HG03039 (cell line): ENCODE measurements around the gene WBP2.
"Not testable (repeated sequence)": the region's sequence is repeated elsewhere in the genome, so short reads cannot be mapped to it uniquely, and the experiment has no call there.

Experiments
- ATAC-seq: cut with Tn5 transposase; IDR thresholded peaks from one replicate; pipeline ENCODE4 v1.9.1; 2021; ENCODE audit warnings: mild to moderate bottlenecking, moderate library complexity; ENCODE audit not compliant: unreplicated experiment

The WBP2 gene

DNA sequence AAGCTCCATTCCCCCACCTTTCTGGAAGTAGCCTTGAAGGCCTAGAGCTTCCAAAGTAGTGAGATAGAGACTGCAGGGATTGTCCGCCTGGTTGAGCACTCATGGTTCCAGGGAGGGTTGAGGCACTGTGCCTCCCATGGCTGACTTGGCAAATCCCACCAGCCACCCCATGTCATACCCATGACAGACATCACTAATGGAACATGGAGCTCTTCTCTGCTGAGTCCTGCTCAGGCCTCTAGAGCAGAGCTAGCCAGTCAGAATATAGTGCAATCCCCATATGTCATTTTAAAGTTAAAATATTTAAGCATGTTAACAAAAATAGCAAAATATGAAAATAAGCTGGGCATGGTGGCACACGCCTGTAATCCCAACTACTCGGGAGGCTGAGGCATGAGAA, 39.7 kb downstream of the WBP2 start:
- no peak for ATAC-seq

DNA sequence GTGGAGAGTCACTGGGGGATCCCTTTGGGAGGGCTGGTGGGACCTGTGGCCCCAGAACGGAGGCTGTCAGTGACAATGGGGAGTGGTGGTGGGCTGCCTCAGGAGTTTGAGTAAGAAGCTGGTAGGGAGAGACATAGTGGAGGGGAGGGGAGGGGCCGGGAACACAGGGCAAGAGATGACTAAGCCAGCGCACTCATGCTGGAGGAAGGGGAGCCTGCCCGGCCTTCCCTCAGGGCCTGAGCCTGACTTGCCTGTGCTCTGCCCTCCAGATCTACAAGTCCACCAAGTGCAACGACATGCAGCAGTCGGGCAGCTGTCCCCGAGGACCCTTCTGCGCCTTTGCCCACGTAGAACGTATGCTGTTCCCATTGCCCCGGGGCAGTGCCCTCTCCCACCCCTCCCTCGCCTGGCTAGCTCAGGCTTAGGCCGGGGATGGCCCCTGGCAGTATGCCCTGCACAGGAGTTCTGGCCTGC, 40.2 kb downstream of the WBP2 start:
- no peak for ATAC-seq

DNA sequence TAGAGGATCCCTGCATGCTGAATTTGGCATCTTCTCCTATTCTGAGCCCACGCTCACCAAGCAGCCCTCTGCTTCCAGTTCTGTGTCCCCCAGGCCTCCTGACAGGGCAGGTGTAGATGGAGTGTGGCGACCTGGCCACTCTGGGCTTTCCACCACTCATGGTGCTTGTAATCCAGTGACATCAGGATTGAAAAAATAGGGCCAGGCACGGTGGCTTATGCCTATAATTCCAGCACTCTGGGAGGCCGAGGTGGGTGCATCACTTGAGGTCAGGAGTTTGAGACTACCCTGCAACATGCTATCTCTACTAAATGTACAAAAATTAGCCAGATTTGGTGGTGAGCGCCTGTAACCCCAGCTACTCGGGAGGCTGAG, 41.1 kb downstream of the WBP2 start:
- no peak for ATAC-seq

DNA sequence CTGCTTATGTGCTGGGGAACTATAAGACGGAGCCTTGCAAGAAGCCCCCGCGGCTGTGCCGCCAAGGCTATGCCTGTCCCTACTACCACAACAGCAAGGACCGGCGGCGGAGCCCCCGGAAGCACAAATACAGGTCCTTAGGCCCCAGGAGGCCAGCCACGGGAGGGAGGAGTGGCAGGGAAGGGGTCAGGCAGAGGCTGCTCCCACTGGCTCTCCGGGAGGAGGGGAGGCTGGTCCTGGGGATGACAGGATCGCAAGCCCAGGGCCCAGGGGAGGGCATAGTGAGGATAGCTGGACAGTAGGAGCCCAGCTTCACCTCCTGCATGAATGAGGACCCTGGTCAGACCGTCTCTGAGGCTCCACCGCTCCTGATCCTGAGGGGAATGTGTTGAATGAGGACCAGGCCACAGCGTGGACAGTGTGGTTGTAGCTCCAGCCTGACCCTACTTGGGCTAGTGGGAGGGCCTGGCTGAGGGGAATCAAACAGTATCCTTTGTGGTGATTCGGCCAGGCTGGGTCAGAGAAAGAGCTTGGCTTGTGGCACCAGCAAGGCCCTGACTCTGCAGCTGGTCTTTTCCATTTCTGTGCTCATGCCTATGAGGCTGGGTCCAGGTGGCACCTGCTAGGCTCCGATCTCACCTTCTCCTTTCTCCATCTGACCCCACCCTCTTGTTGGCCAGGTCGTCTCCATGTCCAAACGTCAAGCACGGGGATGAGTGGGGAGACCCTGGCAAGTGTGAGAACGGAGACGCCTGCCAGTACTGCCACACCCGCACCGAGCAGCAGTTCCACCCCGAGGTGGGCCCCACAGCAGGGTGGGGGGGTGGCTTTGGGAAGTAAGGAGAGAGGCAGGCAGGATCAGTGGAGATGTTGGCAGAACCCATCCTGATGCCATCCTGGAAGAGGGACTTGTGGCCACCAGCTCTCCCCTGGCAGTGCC, 41.8 kb downstream of the WBP2 start:
- ATAC-seq, result no peak

DNA sequence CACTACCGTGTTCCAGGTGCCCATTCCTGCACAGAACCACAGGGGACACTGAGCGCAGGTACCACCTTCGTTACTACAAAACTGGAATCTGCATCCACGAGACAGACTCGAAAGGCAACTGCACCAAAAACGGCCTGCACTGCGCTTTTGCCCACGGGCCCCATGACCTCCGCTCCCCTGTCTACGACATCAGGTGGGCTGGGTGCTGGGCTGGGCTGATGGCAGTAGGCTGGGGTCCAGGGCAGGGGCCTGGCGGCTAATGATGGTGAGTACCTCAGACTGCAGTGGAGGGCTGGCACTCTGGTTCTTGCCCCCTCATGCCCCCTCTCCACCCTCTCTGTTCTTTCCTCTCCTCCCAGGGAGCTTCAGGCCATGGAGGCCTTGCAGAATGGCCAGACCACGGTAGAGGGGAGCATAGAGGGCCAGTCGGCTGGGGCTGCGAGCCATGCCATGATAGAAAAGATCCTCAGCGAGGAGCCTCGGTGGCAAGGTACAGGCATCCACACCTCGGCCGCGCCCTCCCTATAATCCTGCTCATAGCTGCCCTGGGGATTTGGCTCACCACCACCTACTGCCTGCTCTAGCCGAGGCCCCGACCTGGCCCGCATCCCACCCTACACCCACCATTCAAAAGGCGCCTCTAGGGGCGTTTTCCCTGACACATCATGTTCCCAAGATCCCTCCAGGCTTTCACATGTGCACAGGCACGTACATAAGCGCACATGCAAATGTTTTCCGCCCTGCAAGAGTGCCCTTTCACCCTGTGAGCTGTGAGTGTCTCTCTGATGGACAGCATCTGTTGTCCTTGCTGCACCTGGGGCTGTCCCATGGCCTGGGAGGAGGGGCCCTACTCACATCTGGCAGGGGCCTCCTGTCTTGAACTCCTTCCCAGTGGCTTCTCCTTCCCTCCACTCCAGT, 42.8 kb downstream of the WBP2 start:
- no peak for ATAC-seq

DNA sequence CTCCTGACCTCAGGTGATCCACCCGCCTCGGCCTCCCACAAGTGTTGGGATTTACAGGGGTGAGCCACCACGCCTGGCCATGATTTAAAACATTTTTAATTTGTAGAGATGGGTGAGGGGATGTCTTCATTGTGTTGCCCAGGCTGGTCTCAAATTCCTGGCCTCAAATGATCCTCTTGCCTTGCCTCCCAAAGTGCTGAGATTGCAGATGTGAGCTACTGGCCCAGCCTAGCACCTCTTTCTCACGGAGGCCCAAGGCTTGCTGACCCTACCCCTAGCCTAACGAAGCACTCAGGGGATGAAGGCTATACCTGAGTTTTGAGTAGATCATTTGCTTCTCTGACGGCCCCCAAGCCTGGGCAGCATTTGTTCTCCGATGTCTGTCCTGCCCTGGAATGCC, 44.0 kb downstream of the WBP2 start:
- ATAC-seq, result no peak

DNA sequence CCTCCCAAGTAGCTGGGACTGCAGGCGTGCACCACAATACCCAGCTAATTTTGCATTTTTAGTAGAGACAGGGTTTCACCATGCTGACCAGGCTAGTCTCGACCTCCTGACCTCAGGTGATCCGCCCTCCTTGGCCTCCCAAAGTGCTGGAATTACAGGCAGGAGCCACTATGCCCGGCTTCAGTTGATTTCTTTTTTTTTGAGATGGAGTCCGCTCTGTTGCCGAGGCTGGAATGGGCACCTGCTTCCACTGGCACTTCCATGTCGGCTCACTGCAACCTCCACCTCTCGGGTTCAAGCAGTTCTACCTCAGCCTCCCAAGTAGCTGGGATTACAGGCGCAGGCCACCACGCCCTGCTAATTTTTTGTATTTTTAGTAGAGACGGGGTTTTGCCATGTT, 44.4 kb downstream of the WBP2 start:
- not testable (repeated sequence) for ATAC-seq

DNA sequence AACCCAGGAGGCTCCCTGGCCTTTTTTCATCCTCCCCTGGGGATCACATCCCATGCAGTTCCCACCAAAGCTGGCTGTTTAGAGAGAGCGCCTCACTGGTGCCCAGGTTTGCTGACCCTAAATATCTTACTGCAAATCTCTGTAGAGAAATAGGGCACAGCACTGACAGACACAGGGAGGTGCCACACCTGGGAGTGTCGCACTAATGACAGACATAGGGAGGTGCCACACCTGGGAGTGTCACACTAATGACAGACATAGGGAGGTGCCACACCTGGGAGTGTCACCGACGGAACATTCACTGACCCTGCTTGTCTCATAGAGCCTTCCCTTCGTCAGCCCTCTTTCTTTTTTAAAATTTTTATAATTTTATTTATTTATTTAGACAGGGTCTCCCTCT, 44.9 kb downstream of the WBP2 start:
- no peak for ATAC-seq

DNA sequence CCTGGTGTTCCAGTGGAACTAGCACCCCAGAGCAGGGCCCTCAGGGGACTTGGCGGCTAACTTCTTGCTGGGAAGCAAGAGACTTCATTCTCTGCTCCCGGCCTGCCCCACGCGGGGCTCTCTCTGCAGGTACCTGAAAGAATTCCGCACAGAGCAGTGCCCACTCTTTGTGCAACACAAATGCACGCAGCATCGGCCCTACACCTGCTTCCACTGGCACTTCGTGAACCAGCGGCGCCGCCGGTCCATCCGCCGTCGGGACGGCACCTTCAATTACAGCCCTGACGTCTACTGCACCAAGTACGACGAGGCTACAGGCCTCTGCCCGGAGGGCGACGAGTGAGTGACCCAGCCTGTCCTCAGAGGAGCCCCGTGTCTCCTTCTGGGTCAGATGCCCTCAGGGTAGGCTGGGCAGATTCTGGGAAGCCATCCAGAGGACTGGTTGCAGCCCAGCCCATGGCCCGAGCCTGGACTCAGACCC, 45.5 kb downstream of the WBP2 start:
- ATAC-seq, result no peak

DNA sequence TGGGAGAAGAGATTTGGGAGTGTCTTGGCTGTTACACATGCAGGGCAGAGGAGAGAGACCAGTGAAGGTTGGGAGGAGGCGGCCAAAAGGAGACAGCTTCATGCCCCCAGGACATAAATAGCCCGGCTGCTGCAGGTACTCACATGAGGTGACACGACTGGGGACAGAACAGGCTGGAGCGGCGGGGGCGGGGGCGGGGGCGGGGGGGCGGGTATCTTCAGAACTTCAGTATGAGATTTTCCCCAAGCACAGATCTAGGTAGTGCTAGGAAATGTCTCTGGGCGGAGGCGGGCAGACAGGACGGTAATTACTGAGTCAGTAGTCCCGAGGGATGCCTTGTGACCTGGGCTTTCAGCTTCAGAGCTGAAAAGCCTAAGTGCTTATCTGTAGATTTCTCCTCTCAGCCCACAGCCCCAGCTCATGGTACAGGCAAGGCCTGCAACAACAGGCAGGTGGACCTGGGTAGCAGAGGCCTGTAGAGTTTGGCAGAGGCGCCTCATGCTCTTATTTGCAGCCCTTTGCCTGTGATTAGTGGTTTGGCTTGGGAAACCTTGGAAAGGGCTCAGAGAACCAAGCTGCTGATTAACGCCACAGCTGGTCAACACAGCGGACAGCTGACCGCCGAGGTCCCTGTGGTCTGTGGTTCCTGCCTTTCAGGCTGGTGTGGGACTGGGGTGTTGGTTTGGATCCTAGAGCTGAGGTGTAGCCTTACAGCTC, 46.1 kb downstream of the WBP2 start:
- ATAC-seq, result no peak

DNA sequence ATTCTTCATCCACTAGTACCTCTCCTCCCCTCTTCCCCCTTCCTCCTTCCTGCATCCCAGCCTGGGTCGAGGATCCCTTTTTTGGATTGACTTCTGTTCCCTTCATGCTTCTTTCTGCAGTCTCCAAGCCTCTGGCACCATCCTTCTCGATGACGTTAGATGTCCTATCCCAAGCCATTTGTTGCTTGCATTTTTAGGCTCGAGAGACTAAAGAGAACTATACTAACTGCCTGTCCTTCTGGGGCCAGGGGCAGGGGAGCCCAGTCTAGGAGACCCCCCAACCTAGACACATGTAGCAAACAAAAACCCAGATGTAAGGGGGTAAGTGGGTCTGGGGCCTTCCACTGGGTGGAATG, 46.6 kb downstream of the WBP2 start:
- ATAC-seq, result no peak

DNA sequence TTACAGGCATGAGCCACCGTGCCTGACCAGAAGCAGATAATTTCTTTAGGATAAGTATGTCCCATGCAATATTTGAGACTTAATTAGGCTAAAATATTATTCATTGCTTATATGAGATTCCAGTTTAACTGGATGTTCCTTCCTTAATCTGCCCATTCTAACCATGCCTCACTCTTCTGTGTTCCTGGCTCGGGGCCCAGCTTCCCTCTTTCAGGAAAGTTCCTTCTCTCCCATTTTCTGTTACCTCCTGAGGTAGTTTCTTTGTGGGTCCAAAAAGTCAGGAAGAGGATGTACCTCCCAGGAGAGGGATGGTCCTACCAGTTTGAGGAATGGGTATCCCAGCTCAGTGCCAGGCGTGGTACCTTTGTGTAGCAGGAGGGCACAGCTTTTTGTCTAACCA, 47.3 kb downstream of the WBP2 start:
- no peak for ATAC-seq

DNA sequence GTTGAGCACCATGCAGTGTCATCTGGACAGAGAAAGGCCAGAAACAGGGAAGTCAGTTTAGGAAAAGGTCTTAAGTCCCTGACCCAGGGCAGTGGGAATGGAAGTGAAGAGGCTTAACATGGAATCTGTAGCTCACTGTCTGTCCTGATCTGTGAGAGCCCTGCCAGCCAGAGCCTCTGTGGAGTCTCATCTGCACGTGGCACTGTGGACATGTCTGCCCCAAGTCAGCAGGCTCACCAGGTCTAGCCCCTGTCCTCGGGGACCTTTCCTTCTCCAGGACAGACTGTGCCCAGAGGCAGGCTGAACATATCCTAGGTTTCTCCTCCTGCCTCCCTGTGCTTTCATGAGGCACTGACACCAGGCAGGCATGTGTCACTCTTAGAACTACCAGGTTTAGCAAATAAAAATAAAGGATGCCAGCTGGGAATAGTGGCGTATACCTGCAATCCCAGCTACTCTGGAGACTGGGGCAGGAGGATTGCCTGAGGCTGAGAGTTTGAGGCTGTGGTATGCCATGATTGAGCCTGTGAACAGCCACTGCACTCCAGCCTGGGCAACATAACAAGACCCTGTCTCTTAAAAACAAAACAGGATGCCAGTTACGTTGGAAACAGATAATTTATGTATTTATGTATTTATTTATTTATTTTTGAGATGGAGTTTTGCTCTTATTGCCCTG, 48.2 kb downstream of the WBP2 start:
- ATAC-seq, result no peak

DNA sequence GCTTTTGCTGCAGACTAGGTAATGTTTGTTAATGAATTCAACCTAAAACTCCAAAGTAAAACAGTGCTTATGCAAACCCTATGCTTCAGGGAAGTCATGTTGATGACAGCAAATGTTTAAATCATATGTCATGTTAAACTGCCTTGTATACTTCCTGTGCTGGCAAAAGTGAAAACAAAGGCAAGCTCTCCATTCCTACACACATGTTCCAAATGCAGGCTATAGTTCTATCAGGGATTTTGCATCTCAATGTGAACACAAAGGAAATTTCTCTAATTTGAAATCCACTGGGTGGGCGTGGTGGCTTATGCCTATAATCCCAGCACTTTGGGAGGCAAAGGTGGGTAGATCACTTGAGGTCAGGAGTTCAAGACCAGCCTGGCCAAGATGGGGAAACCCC, 51.3 kb downstream of the WBP2 start:
- no peak for ATAC-seq

DNA sequence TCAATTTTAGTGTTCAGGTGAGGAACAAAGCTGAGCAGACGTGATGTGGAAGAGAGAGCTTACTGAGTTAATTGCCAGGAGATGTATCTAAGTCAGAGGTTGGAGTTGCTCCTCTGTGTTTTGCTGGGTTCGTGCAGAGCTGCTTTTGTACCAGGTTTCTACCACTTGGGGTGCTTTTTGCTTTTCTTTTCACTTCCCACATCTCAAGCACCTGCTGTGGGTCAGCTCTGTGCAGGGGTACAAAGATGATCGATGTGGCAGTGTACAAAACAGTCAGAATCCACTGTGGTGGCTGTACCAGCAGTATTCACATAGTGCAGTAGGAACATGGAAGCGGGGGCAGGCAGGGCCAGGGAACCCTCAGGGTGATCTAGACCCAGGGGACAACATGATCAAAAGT, 55.7 kb downstream of the WBP2 start:
- no peak for ATAC-seq

DNA sequence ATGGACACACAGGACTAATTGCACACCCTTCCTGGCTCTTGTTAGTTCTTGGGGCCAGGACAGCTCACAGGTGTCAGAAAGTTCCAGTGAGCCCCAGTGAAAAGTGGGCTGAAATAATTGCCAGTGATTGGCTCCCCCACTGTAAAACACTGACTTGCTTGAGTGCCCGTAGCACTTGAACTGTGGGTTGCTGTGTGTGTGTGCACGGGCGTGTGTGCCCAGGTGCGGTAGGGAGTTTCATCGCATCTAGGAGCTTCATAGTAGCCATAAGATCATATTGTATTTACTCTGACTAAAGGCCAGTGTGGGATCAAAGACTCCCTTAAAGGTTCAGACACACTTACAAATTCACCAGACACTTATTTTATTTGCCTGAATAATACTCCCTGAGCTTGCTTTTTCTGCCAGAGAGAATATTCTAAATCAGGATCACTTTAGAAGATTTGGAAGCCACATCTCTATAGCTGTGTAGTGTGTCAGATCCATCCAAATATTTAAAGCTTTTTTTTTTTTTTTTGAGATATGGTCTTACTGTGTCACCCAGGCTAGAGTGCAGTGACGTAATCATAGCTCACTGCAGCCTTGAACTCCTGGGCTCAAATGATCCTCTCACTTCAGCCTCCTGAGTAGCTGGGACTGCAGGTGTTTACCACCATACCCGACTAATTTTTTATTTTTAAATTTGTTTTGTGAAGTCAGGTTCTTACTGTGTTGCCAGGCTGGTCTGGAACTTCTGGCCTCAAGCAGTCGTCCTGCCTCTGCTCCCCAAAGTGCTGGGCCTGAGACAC, 59.1 kb downstream of the WBP2 start:
- ATAC-seq, result no peak
